Right ventricle myocardium inferior (tissue), 1 donor: ENCODE measurements around the gene FOXP1. TPM values are rescaled to one million over a fixed set of nuclear protein-coding genes. Genes with fewer than 3 reads are reported as not detected.
"Not testable (repeated sequence)": the region's sequence is repeated elsewhere in the genome, so short reads cannot be mapped to it uniquely, and the experiment has no call there.

Experiments used
- ATAC-seq: fragments of 200-7000 bp; cut with Tn5 transposase; one replicate; pipeline ENCODE4 v1.9.1; 2020; ENCODE audit warnings: mild to moderate bottlenecking, moderate library complexity
- DNase-seq: peaks from one replicate; pipeline ENCODE4 v3.0.0; 2021; ENCODE audit errors: missing footprints
- intact Hi-C: fragments of 100-400 bp; cut with DNase I; formaldehyde crosslinking; loops from one replicate; pipeline ENCODE4 v1.11.0; 2022
- total RNA-seq: library from RNA; stranded (reverse); fragmentation: NEBNext Ultra II Directional; extraction: Animal tissue kit (Norgen Biotek cat#: 25700); gene quantifications from one replicate; pipeline ENCODE4 v1.2.1, GENCODE V29; 2021
- donor health status: DM: no; HTN: yes; CAD: no; lungs with severe emphysema.

Gene FOXP1
- total RNA-seq, 1 donor from 2014 or later: 38.5 TPM

DNA sequence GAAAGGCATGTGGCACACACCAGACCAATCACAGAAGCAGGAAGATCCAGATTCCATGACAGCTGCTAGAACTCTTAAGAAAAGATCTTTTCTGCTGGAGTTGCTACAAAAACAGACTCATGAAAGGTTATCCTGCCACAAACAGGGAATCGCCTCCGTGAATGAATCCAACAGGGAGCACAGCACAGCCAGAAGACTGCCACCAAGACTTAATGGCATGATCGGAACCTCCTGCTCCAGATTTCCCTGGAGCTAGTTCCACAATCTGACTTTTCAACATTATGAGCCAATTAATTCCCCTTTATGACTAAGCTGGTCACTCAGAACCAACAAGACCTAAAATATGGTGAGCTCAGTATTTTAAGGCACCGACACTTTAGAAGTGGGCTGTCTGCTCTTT lies 232.5 kb downstream of the FOXP1 start:
- no peak for DNase-seq
- ATAC-seq: peak; percentile 58
- intact Hi-C loops: no loop called here

DNA sequence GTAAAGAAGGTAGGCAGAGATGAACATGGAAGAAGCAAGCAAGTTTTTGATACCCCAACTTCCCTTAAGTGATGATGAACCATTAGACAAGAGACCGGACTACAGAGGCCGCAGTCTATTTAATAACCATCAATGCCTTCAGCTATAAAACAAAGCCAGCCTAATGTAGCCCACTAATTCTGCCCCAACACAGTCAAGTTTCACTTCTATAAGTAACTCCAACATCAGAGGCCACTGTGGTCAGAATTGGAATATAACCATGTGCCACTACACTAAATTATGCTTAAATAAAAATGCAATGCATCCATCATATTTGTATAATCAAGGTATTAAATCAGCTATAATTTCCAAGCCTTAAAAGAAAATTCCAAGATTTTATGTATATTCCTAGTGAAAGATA lies 234.7 kb downstream of the FOXP1 start:
- ATAC-seq (no peak), DNase-seq (no peak)
- intact Hi-C loops: no loop called here

- DNase-seq (no peak), ATAC-seq (no peak)
- intact Hi-C loops: no loop called here
These were observed 235.4 kb downstream of the FOXP1 start for GRCh38 chr3:71348001-71348632.

DNA sequence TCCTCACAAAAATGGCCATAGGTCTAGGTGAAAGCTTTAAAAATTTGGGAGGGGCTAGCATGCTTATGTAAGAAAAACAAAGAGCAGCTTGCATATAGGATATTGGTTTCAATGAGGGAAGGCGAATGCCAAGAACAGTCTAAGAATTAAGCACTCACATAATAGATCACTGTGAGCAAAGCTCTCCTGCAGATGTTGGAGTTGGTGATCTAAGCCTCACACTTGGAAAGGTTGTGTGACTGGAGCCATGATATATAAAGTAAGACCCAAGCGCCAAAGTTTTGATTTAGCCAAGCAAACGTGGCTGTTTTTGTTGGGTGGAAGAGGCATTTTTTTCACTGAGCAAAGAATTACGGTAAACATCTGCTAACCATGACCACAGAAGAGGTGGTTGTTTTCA lies 237.5 kb downstream of the FOXP1 start:
- DNase-seq (no peak), ATAC-seq (no peak)
- intact Hi-C loops: no loop called here

DNA sequence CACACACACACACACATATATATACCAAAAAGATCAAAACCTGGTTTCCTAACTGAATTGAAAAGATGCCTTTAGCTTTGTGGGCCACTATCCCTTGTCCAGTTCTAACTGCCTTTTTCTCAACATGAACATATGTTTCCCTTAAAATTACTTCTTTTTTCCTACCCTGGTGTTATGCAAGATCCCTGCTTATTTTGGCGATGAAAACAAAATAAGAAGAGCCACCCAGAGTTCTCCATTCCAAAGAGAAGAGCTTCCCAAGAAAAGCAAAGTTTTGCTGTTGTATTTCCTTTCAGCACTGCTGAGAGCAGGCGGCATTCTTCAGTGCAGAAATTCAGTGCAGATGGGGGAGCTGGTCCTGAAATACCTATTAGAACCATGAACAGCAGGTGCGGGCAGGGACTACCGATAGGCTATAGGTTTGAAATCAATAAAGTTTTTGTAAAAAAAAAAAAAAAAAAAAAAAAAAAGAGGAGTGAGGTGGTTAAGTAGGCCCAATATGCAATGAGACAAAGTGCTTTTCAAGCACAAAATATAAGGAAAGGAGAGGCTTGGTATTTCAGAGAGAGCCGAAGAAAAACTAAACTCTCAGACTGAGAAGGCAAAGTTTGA lies 238.0 kb downstream of the FOXP1 start:
- ATAC-seq (peak; percentile 84), DNase-seq (no peak)
- intact Hi-C loops: no loop called here

GRCh38 chr3:71341721-71342120 lies 241.8 kb downstream of the FOXP1 start:
- no peak for ATAC-seq

GRCh38 chr3:71339049-71339448 lies 244.5 kb downstream of the FOXP1 start:
- intact Hi-C loops: no loop called here
- DNase-seq: no peak
- ATAC-seq: no peak

More at GRCh38 chr3:71341721-71342120, 241.8 kb downstream of the FOXP1 start:
- no peak for DNase-seq
- intact Hi-C loops: no loop called here

DNA sequence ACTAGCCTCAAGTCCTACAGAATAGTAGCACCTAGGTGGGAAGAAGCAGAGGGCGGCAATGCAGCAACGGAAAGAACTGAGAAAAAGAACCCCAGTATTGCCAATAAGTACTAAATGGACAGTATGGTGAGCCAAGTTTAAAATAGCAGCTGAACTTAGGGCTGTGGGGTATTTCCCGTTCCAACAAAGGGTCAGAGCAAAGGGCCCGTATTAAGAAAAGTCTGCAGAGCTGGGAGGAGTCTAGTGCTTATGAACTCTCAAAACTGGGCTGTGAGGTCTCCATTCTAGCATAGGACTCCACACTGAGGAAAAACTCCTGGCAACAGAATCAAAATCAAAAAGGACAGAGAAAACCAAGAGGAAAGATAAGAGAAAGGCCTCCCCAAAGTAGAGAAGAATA lies 250.7 kb downstream of the FOXP1 start:
- DNase-seq (no peak), ATAC-seq (no peak)
- intact Hi-C loops: no loop called here

DNA sequence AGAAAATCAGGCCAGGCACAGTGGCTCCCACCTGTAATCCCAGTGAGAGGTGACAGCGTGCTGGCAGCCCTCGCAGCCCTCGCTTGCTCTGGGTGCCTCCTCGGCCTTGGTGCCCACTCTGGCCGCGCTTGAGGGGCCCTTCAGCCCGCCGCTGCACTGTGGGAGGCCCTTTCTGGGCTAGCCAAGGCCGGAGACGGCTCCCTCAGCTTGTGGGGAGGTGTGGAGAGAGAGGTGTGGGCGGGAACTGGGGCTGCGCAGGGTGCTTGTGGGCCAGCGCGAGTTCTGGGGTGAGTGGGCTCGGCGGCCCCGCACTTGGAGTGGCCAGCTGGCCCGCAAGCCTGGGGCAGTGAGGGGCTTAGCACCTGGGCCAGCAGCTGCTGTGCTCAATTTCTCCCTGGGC lies 252.6 kb downstream of the FOXP1 start:
- intact Hi-C loops: no loop called here
- no peak for ATAC-seq
- no peak for DNase-seq

- DNase-seq (no peak), ATAC-seq (no peak)
- intact Hi-C loops: no loop called here
These were observed 253.0 kb downstream of the FOXP1 start for GRCh38 chr3:71330505-71330904.

DNA sequence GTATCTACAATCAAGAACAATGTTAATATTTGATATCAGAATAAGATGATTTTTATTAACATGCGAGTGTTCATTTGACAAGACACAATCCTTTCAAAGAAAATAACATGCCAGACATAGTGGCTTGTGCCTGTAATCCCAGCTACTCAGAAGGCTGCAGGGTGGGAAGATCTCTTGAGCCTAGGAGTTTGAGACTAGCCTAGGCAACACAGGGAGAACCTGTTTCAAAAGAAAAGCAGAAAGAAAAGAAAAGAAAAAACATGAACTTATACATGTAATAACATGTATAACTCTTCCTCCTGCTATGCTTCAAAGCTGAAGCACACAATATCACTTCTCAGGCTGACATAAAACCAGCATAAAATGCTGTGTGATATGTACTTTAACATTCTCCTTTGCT lies 253.7 kb downstream of the FOXP1 start:
- DNase-seq (no peak), ATAC-seq (no peak)
- intact Hi-C loops: no loop called here

DNA sequence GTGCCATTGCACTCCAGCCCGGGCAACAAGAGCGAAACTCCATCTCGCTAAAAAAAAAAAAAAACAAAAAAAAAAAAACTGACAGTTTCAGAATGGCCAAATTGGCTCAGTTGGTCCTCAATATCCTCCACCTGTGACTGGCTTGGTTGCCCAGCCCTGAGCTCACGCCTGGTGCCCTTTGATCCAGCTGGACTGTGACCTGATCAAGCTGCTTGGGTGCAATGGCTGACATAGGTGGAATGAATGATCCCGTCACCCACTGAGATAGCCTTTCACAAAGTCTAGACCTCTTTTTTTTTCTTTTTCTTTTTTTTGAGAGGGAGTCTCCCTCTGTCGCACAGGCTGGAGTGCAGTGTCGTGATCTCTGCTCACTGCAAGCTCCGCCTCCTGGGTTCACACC lies 254.6 kb downstream of the FOXP1 start:
- intact Hi-C loops: no loop called here
- ATAC-seq: no peak
- DNase-seq: no peak

GRCh38 chr3:71327936-71328335 lies 255.6 kb downstream of the FOXP1 start:
- DNase-seq (no peak), ATAC-seq (no peak)
- intact Hi-C loops: no loop called here

GRCh38 chr3:71325715-71326114 lies 257.8 kb downstream of the FOXP1 start:
- no peak for ATAC-seq
- intact Hi-C loops: no loop called here
- DNase-seq: no peak

DNA sequence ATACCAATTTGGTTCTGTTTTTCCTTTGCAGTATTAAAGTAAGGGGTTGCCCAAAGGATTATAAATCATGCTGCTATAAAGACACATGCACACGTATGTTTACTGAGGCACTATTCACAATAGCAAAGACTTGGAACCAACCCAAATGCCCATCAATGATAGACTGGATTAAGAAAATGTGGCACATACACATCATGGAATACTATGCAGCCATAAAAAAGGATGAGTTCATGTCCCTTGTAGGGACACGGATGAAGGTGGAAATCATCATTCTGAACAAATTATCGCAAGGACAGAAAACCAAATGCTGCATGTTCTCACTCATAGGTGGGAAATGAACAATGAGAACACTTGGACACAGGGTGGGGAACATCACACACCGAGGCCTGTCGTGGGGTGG lies 259.3 kb downstream of the FOXP1 start:
- ATAC-seq, DNase-seq, intact Hi-C loops: not testable (repeated sequence)

GRCh38 chr3:71323558-71323957 lies 260.0 kb downstream of the FOXP1 start:
- intact Hi-C loops: no loop called here
- ATAC-seq (no peak), DNase-seq (no peak)

GRCh38 chr3:71322154-71322553 lies 261.4 kb downstream of the FOXP1 start:
- DNase-seq (no peak), ATAC-seq (no peak)
- intact Hi-C loops: no loop called here

DNA sequence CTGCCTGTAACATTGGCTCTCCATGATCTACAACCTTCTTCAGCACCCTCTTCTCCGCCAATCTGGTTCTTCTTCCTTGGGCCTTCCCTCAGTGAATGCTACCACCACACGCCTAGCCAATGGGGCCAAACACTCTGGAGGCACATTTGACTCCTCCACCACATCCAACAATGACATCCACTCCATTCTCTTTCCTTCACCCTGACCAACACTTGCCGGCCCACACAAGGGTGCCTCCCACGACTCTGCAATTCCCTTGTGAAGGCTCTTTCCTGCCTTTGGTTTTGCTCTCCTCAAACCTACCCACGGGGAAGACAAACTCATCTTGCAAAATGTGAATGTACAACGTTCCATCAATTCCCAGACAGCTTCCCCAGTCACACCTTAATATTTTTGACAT lies 263.8 kb downstream of the FOXP1 start:
- DNase-seq (no peak), ATAC-seq (no peak)
- intact Hi-C loops: no loop called here

GRCh38 chr3:71318458-71318827 lies 265.1 kb downstream of the FOXP1 start:
- DNase-seq (no peak), ATAC-seq (no peak)
- intact Hi-C loops: no loop called here

DNA sequence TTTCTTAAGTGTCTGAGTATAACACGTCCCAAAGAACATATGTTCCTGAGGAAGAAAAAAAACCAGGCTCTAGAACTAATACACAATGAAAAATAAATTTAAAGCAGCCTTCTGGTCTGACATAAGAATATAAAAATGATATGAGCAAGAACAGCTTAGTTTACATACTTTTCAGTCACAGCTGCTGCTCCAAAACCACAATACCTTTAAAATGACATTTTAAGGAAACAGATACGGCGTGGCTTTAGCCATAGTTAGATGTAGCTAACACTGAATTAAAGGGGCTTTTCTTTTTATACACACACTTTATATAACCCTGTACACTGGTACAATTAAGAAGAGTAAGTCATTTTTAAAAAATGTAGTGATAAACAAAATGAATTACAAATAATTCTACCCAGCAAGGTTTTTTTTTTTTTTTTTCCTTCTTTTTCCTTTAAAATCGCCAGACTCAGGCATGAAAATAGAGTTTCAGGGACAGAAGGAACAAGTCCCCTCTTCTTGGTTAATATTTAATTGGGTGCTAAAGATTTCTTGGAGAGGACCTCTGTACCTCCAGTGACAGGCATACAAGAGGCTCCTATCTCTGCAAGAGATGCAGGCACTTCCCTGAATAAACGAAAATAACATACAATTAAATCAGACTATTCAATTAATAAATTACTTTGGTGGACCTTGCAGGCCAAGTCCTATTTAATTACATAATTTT lies 265.6 kb downstream of the FOXP1 start:
- DNase-seq (no peak), ATAC-seq (no peak)
- intact Hi-C loops: no loop called here
